ENCODE data around the gene GPR173.

DNA sequence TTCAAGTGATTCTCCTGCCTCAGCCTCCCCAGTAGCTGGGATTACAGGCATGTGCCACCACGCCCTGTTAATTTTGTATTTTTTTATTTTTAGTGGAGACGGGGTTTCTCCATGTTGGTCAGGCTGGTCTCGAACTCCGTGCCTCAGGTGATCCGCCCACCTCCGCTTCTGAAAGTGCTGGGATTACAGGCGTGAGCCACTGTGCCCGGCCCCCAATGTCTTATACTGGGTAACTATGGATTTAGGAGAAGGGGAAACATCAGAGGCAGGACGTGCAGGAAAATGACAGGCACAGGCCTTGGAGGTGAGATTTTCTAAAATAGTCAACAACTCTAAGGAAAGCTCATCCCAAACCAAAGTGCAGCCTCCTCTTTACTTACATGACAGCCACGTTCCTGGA lies 22.5 kb downstream of the GPR173 start:
- TF ChIP-seq, protein P1, sequence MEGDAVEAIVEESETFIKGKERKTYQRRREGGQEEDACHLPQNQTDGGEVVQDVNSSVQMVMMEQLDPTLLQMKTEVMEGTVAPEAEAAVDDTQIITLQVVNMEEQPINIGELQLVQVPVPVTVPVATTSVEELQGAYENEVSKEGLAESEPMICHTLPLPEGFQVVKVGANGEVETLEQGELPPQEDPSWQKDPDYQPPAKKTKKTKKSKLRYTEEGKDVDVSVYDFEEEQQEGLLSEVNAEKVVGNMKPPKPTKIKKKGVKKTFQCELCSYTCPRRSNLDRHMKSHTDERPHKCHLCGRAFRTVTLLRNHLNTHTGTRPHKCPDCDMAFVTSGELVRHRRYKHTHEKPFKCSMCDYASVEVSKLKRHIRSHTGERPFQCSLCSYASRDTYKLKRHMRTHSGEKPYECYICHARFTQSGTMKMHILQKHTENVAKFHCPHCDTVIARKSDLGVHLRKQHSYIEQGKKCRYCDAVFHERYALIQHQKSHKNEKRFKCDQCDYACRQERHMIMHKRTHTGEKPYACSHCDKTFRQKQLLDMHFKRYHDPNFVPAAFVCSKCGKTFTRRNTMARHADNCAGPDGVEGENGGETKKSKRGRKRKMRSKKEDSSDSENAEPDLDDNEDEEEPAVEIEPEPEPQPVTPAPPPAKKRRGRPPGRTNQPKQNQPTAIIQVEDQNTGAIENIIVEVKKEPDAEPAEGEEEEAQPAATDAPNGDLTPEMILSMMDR (IDR thresholded peaks at IDR 0.05): no peak
- no peak for TF ChIP-seq POLR2A (IDR thresholded peaks at IDR 0.05)
